ENCODE measurements around the gene ACTC1.

DNA sequence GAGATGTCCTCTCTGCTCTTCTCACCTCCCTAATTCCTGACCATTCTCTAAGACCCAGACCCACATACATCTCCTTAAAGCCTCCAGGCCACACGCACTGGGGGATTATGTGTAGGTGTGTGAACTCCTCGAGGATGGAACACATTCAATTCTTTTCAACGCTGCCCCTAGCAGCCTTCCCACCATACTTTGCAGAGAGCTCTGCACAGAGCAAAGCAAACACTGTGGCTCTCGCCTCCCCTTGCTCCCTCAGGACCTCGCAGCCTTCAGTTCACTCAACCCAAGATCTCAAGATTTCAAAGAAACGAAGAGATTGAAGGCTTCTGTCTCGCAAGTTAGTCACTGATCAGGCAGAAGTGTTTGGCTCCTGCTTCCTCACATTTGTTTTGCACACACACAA lies 6.0 kb downstream of the ACTC1 start:
- TF ChIP-seq, protein P1, sequence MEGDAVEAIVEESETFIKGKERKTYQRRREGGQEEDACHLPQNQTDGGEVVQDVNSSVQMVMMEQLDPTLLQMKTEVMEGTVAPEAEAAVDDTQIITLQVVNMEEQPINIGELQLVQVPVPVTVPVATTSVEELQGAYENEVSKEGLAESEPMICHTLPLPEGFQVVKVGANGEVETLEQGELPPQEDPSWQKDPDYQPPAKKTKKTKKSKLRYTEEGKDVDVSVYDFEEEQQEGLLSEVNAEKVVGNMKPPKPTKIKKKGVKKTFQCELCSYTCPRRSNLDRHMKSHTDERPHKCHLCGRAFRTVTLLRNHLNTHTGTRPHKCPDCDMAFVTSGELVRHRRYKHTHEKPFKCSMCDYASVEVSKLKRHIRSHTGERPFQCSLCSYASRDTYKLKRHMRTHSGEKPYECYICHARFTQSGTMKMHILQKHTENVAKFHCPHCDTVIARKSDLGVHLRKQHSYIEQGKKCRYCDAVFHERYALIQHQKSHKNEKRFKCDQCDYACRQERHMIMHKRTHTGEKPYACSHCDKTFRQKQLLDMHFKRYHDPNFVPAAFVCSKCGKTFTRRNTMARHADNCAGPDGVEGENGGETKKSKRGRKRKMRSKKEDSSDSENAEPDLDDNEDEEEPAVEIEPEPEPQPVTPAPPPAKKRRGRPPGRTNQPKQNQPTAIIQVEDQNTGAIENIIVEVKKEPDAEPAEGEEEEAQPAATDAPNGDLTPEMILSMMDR (conservative IDR thresholded peaks at IDR 0.05), result no peak
- TF ChIP-seq ZFX (IDR thresholded peaks at IDR 0.05), result no peak
